Occipital lobe (tissue), 2 donors: ENCODE measurements around the gene SETBP1. TPM values are rescaled to one million over a fixed set of nuclear protein-coding genes. Genes with fewer than 3 reads are reported as not detected.
A peak's percentile ranks its signal among the peaks of the same experiment; 100 is the strongest.

Experiments
- DNase-seq: peaks from one replicate; lab custom pipeline; 2025; lab: John Stamatoyannopoulos, UW
- total RNA-seq: library from RNA; depleted of rRNA; stranded (reverse); fragments of >200 nt; gene quantifications from one replicate; pipeline ENCODE4 v1.2.3, GENCODE V29; 2014

Gene SETBP1
- total RNA-seq, 1 donor from 2014 or later, result 52.3 TPM

DNA sequence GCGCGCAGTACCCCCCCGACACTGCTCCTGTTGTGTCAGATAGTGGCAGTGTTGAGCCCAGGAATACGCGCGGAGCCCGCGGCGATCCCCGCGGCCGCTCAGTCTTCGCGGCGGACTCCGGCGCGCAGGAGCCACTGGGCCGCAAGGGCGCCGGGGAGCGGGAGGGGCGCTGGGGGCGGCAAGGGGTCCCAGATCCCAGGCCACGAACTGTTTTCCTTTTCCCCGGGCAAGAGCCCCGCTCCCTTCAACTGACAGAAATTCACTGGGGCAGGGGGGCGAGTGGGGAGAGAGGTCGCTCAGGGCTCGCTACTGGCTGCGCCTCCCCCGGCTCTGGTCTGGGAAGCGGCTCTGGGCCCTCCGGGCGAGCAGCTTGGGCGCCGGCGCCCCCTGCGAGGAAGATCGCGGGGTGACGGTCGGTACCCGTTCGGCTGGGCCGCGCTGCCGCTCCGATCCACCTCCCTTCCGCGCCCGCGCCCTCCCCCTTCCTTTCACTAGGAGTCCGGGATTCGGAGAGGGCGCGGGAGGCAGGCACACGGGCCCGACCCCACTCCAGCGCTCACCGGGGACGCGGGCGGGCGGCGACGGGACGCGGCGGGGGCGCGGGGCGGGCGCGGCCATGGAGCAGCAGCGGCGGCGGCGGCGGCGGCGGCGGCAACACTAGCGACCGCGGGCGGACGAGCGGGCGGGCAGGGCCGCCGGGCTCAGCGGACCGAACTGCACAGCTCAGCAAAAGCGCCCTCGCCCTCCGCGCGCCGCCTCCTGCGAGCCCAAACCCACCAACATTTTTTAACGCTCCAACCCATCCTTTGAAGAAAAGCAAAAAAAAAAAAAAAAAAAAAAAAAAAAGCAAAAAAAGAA is 1.4 kb upstream of the SETBP1 start:
- peak; percentile 78 for DNase-seq

- peak; percentile 31 for DNase-seq
These were observed 795 bp upstream of the SETBP1 start for GRCh38 chr18:44679914-44680272.

- DNase-seq, result no peak
These were observed 635 bp downstream of the SETBP1 start for GRCh38 chr18:44681076-44681970.

DNA sequence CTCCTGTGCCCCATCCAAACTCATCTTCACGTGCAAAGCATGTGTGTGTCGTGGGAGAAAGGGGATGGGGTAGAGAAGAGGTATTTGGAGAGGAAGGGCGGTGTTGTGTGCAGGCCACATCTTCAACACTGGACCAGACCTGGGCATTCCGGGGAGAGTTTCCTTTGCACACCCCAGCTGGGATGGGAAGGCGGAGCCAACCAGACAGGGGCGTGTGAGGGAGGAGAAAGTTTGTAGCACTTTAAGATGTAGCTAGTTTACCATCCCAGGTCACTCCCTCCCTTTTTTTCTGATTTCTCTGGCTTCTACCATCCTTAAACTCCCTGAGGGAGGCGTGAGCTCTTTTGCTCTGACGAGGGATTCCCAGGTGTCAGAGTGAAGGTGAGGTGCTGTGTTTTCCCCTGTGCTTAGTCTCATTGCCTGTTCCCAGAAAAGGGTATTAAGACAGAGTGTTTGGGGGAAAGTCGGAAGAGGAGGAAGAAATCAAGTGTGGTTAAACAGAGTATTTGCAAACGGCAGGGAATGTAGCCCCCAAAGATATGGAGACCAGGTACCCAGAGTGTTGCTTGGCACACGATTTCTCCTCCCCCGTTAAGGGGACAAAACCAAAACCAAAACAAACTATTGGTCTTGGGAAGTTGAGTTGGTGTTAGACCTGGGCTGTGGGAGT is 1.6 kb downstream of the SETBP1 start:
- DNase-seq, result no peak

DNA sequence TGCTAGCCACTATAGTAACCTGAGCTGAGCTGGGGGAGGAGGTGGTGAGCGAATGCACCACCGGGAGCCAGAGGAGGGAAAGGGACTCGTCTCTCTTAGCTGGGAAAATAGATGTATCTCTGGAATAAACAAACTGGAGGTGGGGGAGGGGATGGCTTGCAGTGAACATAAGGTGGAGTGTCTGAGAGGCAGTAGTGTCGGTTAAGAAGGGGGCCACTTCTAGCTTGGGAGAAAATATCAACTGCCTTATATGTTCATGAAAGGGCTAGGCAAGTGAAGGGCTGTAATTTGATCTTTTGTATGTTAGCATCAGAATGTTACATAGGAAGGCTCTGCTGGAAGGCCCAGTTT is 2.2 kb downstream of the SETBP1 start:
- DNase-seq, result no peak

DNA sequence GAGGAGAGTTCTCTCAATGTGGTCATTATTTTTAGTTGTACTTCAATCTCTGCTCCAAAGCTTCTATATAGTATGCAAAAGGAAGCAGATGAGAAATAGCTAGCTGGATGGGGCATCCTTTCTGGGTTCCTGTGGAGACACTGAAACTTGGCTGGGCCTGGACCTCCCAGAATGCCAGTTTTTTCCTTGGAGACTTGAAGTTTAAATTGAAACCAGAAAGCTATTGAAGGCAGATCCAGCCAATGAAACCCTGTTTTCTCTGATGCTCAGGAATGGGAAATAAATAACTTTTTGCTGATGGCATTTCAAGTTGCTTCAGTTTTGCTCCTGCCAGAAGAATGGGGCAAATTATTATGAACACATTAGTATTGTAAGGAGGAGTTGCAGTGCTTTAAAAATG is 2.9 kb downstream of the SETBP1 start:
- no peak for DNase-seq

DNA sequence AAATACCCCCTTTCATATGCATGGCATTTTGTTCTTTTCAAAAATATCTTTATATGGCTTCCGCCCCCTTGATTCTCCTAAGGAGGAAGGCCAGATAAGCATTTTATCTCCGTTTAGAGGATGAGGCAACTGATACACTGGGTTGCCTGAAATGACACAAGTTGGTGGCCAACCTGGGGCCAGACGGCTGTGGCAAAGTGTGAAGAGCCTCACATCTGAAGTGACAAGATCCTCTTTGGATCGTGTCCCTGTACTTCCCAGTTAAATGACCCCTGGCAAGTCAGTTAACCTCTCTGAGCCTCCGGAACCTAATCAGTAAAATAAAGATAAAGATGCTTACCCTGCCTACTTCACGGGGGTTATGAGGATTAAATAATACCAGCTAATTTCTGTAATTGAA is 4.6 kb downstream of the SETBP1 start:
- no peak for DNase-seq

DNA sequence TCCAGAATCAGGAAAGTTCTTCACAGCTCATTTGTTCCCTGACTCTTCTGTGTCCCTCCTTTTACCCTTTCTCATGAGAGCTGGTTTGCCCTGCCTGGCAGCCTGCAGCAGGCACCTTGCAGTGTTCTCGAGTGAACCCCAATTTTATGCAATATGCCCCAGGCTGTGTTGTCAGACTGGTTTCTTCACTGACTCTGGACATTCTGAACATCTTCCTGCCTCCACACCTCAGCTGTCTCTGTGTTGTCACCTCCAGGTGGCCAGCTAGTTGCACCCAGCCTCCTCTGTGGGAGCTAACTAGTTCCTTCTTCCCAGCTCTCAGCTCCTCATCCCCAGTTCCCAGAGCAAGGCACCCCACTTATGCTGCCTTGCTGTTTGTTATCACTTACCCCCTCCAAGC is 5.5 kb downstream of the SETBP1 start:
- no peak for DNase-seq

- no peak for DNase-seq
These were observed 6.7 kb downstream of the SETBP1 start for GRCh38 chr18:44687421-44687820.

DNA sequence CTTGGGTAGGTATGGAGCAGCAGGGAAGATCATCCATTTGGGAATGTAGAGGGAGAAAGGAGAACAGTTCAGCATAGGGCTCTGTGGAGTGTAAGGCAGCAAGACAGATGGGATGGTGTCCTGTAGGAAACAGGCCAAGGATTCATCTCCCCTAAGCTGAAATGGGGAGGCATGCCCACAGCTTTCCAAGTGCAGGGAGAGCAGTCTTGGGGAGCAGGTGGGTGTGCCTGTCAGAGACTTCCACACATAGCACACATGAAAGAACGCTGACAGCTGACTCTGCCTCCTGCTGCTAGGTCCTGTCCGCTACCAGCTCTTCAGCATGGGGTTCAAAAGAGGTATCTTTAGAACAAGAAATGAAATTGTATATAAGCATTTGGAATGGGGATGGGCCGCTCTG is 9.0 kb downstream of the SETBP1 start:
- no peak for DNase-seq

DNA sequence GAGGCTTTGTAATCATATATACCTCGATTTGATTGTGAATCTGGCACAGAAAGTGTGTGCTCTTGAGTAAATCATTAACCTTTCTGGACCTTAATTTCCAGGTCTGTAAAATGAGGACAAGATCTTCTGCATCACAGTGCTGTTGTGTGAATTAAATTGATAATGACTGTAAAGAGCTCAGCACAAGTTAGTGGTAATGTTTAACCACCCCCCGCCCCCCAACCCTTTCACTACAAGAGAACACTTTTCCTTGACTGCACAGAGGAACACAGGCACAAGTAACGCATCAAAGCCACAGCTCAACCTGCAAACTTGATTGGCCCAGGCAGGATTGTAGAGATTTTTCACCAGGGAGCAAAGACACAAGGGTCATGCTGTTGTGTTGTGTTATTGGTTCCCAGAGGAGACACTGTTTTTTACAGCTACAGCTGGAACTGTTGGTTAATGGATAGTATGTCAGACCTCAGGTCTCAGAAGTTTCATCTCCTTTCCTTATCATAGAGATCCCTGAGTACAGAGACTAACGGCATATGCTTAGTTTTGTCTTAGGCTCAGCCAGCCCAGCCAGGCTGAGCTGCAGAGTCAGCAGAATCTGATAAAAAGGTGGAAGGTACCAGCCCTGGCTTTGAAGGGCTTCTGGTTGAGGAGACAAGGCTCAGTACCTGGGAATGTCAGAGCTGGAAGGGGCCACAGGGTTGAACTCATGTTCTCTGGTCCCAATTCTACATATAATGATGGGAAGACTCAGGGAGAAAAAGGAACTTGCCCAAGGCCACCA is 10.6 kb downstream of the SETBP1 start:
- no peak for DNase-seq

GRCh38 chr18:44693030-44693784 is 12.5 kb downstream of the SETBP1 start:
- DNase-seq, result no peak

DNA sequence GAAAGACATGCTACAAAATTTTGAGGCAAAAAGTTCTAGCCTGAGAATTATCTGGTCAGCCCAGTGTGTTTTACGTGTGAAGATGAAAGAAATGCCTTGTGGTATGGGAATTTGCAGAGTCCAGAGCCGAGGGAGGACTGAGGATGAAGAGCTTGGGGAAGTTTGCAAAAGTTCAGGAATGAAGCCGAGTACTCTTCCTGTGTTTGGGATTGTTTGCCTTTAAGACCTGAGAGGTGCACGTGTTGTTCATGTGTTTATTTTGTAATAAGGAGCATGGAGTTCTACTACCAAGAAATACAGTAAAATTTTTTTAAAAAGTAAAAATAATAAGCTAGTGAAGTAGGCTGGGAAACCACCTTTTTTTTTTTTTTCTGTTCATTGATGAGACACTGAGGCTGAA is 14.8 kb downstream of the SETBP1 start:
- DNase-seq, result no peak

- DNase-seq, result no peak
These were observed 16.2 kb downstream of the SETBP1 start for GRCh38 chr18:44696892-44697291.

- no peak for DNase-seq
These were observed 16.6 kb downstream of the SETBP1 start for GRCh38 chr18:44697315-44697714.

GRCh38 chr18:44698518-44698917 is 17.8 kb downstream of the SETBP1 start:
- no peak for DNase-seq

GRCh38 chr18:44699572-44700261 is 19.0 kb downstream of the SETBP1 start:
- DNase-seq, result no peak

DNA sequence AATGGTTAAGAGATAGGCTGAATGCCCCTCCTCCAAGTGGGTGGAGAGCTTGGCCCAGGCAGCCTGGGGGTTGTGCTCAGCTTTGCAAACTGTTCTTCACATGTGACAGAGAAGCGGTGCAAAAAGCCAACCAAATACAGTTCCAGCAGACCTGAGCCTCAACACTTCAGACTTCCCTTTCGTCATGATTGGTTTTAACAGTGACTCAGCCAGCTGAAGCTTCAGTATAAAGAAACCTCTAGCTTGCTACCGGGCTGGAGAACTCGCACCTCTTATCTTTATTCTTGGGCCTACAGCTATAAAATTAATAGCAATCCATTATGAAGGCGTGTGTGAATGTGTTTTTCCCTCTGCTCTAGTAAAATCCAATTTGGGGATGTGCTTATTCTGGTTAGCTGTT is 20.0 kb downstream of the SETBP1 start:
- no peak for DNase-seq

DNA sequence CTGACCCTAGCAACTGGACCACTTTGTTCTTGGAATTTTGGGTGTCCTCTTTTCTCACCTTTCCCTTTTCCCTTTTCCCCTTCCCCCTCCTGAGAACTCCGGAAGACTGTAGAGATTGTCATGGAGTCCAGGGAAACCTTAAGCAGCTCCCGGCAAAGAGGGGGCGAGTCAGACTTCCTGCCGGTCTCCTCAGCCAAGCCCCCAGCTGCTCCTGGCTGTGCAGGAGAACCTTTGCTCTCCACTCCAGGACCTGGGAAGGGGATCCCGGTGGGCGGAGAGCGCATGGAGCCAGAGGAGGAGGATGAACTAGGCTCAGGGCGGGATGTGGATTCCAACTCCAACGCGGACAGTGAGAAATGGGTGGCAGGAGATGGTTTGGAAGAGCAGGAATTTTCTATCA is 20.5 kb downstream of the SETBP1 start:
- DNase-seq, result no peak

GRCh38 chr18:44702594-44702993 is 21.9 kb downstream of the SETBP1 start:
- no peak for DNase-seq
